ENCODE data around the gene REPS2. TPM values are rescaled to one million over a fixed set of nuclear protein-coding genes. Genes with fewer than 3 reads are reported as not detected.
"Not testable (repeated sequence)": the region's sequence is repeated elsewhere in the genome, so short reads cannot be mapped to it uniquely, and the experiment has no call there.

REPS2 gene
- 0.36 TPM in 1 of 2 replicates, not detected in the other for total RNA-seq

DNA sequence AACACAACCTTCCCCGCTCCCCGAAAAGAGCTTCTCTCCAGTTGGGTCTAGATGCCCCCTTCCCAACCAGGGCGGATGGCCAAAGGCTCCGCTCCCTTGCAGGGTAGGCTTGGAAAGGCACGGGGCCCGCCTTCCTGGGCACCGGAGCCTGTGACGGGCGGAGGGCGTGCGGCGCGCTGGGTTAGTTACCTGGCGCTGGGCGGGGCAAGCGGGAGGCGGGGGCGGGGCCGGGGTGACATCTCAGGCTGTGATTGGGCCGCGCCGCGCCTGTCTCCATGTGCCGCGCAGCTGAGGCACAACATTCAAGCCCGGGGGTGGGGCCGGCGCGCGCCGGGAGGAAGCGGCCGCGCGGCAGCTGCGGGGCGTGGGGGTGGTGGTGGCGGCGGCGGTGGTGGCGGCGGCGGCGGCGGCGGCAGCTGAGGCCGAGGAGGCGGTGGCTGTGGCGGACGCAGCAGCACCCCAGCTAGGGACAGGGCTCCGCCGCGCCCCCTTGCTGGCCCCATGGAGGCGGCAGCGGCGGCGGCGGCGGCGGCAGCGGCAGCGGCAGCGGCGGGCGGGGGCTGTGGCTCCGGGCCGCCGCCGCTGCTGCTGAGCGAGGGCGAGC, at the start of gene REPS2:
Gene REPS2 (plus strand): TSS at position 298 of the 604 bp plus-strand sequence. CDS start 204 bp downstream, at position 502.
- intact Hi-C loops (cut with micrococcal nuclease) = loop anchor here (5.0 kb wide), 1 partner anchor 54 kb away; no protein-coding TSS in a partner anchor

DNA sequence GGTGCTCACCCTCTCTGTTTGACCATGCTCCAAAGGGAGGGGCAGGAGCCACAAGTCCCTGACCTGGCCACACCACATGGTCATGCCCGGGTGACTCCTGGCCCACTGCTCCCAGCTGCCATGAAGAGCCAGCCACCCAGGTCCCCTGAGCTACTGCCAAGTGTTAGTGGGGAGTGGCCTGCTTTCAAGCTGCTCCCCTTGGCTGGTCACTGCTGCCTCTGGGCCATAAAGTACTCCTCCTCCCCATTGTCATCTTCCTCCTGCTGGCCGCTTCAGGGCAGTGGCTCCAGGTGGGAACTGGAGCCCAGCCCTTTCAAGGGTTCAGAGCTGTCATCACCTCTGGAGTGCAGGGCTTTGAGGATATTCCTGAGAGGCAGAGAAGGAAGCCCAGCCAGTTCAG, 49.0 kb upstream of the REPS2 start:
- intact Hi-C loops (cut with micrococcal nuclease) = no loop called here

GRCh38 chrX:16903274-16904022, 43.0 kb upstream of the REPS2 start:
- intact Hi-C loops (cut with micrococcal nuclease) = no loop called here

DNA sequence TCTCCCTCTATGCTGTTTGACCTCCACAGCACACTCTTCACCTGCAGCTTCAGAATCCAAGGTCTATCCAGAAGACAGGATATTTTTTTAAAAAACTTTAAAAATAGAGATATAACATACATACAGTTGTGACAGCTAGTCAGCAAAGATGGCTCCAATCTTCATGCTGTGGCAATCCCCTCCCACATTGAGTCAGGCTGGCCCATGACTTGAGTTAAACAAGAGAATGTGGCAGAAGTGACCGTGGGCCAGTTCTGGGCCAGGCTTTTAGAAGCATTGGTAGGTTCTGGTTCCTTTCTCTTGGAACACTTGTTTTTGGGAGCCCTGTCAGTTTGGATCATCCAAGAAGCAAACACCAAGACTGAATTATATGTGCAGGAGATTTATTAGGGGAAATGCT, 36.1 kb upstream of the REPS2 start:
- intact Hi-C loops (cut with micrococcal nuclease) = no loop called here

DNA sequence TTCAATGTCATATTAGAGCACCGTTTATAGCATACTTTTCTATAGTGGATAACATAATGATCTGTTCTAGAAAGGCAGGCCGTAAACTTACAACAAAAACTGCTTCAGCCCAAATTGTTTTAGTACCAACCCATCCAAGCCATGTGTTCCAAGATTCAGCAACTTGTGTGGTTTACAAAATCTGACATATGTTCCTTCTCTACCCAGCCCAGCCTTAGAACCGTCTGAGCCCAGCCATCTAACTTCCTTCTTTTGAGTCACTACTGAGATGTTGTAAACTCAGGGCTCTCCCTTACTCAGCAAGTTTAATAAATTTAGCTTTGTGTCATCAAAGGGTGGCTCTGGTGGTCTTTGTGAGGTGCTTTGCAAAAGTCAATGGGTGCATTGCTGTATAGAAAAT, 32.4 kb upstream of the REPS2 start:
- intact Hi-C loops (cut with micrococcal nuclease) = no loop called here

DNA sequence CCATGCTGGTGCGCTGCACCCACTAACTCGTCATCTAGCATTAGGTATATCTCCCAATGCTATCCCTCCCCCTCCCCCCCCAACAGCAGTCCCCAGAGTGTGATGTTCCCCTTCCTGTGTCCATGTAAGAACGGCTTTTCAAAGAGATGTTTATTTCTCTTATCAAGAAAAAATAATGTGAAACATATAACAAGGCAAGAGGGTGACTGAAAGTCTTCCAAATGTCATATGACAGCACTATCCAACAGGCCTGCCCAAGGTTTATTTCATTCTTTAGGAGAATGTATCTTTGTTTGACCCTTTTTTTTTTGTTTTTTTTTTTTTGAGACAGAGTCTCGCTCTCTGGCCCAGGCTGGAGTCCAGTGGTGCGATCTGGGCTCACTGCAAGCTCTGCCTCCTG, 29.9 kb upstream of the REPS2 start:
- intact Hi-C loops (cut with micrococcal nuclease) = no loop called here

DNA sequence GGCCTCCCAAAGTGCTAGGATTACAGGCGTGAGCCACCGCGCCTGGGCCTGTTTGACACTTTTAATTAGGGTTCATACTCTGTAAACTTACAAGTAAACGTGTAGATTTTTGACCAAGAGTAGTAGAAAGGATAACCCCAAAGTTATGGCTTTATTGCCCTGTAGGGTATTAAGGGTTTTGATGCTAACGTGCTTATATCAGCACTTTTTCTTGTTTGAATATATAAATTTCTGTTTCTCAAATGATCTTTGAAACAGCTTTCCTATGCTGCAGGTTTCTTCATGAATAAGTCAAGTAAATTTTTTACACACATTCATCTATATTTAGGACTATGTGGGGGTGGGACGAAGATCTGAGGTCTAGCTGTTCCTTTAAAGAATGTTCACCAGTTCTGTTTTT, 29.3 kb upstream of the REPS2 start:
- intact Hi-C loops (cut with micrococcal nuclease) = no loop called here

DNA sequence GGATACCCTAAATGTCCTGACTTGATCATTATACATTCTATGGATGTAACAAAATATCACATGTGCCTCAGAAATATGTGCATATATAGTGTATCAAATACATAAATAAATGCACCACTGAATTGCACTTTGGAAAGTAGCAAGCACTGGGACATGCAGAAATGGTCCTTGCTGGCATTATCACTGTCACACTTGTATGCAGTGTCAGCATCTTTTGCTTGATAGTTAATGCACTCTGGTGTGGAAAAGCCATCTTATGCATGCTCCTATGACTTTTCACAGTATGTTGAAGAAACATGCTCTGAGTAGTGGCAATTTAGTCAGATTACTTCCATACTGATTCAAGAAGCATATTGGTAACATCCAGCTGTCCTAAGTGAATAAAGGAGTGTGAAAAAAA, 27.5 kb upstream of the REPS2 start:
- intact Hi-C loops (cut with micrococcal nuclease) = no loop called here

GRCh38 chrX:16920075-16920474, 26.4 kb upstream of the REPS2 start:
- intact Hi-C loops (cut with micrococcal nuclease) = no loop called here

DNA sequence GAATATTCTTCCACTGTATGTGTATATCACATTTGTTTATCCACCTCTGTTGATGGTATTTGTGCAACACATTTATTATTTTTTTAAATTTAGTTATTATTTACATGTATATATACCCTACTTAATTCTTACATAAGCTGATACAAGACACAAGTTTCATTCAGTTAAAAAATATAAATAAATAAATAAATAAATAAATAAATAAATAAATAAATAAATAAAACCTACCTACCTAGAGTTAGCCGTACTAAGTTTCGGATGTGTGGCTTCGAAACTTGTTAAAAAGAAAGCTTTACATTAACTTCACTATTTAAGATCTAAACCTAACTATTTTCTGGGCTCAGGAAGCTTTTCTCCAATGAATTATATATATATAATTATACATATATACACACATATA, 23.3 kb upstream of the REPS2 start:
- intact Hi-C loops (cut with micrococcal nuclease) = no loop called here

DNA sequence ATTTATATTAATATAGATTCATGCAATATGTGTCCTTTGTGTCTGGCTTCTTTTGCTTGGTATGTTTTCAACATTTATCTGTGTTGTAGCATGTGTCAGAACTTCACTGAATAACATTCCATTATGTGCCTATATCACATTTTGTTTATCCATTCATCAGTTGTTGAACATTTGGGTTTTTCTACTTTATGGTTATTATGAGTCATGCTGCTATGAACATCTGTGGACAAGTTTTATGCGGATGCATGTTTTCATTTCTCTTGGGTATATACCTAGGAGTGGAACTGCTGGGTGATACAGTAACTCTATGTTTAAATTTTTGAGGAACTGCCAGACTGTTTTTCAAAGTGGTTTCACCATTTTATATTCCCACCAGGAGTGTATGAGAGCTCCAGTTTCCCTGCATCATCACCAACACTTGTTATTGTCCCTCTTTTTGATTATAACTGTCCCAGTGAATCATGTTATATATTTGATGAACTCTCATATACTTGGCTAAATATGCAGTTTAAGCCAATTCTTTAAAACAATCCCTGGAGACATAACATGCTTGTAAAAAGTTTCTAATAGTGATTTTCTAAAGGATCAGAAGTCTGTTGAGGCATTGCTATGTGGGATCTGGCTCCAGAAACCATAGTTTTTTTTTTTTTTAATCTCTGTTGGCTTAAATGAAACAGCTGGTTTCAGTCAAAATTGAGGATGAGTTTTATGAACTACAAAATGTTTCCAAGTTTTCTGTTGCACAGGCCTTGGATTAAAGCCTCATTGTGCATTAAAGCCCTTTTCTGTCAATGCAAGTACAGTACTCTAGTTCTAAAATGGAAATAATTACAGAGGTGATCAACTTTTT, 21.6 kb upstream of the REPS2 start:
- intact Hi-C loops (cut with micrococcal nuclease) = no loop called here

- intact Hi-C loops (cut with micrococcal nuclease) = no loop called here
These were observed 16.1 kb upstream of the REPS2 start for GRCh38 chrX:16930392-16930791.

DNA sequence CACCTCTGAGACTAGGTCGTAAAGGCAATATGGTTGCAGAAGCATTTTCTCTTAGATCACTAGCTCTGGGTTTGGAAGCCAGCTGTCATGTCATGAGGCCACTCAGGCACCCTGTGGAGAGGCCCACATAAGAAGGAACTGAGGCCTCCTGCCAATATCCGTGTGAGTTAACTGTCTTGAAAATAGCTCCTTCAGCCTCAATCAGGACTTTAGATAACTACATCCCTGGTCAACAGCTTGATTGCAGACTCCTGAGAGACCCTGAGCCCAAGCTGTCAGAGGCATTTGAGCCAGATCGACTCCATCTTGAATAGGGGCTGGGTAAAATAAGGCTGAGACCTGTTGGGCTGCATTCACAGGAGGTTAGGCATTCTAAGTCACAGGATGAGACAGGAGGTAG, 15.1 kb upstream of the REPS2 start:
- intact Hi-C loops (cut with micrococcal nuclease) = no loop called here

DNA sequence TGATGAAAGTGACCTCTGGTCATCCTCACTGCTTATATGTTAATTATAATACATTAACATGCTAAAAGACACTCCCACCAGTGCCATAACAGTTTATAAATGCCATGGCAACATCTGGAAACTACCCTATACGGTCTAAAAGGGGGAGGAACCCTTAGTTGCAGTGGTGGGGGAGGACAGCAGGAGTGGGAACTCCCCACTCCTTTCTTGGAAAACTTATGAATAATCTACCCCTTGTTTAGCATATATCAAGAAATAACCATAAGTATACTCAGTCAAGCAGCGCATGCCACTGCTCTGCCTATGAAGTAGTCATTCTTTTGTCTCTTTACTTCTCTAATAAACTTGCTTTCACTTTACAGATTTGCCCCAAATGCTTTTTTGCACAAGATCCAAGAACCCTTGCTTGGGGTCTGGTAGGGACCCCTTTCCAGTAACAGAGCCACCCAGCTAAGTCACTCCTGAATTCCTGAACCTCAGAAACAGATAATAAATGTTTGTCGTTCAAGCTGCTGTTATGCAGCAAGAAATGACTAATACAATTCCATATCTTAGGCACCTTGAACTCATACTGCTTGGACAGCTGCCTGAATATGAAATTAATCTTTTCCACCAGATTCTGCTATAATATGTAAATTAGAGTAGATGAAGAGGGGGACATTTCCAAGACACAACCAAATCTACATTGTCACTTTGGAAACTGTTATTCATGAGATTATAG, 14.4 kb upstream of the REPS2 start:
- intact Hi-C loops (cut with micrococcal nuclease) = no loop called here

DNA sequence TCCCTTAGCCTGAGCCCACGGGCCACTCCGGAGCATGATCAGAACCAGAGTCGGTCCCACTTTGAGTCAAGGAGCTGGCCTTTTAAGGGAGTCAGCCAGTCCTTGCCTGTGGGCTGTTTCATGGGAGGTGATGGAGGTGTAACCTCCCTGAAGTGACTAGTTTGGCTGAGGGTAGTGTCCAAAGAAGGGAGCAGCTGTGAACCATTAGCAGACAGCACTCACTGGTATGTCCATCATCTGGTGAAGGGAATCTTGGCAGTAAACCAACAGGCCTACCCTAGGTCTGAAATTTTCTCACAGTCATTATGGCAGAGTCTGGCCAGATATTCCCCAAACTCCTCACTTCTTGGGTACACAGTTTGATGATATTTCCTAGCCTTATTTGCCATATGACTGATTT, 12.3 kb upstream of the REPS2 start:
- intact Hi-C loops (cut with micrococcal nuclease) = no loop called here

DNA sequence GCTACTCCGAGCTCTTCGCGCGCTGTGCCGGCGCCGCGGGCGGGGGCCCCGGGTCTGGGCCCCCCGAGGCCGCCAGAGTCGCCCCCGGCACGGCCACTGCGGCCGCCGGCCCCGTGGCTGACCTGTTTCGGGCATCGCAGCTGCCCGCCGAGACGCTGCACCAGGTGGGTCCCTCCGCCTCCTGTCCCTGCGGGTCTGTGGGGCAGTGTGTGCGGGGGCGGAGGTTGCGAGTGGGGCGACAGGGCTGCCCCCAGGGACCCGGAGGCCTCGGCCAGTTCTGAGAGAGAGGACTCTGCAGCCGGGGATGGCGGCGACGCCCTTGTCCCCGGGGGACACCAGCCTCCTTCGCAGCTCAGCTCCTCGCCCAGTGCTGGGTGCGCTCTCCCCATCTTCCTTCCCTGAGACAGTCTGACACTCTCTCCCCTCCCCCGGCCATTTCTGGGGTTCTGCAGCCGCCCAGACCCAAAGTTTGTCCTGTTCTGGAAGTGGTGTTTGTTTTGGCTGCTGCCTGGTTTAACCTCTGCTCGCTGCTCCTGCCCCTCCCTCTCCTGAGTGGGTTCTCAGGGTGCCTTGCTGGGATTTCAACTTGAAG, 609 bp downstream of the REPS2 start:
- intact Hi-C loops (cut with micrococcal nuclease) = loop anchor here (5.0 kb wide), 1 partner anchor 55 kb away; no protein-coding TSS in a partner anchor

DNA sequence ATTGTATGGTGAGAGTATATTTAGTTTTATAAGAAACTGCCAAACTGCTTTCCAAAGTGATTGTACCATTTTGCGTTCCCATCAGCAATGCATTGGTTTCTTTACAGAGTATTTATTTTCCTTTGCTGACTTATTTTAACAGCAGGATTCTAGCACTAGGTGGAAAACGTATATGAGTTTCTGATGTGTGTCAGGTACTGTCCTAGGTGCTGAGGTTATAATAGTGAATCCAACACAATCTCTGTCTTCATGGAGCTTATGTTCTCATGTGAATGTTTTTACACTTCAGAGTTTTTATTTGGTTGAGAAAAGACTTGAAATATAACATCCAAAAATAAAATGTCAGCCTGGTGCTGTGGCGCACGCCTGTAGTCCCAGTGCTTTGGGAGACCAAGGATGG, 4.0 kb downstream of the REPS2 start:
- intact Hi-C loops (cut with micrococcal nuclease) = no loop called here

DNA sequence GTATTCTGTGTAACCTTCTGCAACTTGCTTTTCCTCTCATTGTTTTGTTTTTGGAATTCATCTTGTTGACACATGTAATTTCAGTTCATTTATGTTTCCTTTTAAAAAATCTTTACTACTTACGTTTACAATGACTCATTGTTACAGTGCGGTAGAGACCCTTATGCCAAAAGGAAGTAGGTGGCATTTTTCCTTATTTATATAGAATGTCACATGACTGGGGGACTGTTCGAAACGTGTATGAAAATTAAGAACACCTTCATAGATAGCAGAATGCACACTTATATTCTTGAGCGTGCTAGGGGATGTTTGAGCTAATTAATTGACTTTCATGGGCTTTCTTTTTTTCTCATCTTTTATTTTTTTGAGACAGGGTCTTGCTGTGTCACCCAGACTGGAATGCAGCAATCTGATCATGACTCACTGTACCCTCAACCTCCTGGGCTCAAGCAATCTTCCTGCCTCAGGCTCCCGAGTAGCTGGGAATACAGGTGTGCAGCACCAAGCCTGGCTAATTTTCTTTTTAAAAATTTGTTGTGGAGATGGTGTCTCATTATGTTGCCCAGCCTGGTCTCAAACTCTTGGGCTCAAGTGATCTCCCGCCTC, 7.3 kb downstream of the REPS2 start:
- intact Hi-C loops (cut with micrococcal nuclease) = no loop called here

DNA sequence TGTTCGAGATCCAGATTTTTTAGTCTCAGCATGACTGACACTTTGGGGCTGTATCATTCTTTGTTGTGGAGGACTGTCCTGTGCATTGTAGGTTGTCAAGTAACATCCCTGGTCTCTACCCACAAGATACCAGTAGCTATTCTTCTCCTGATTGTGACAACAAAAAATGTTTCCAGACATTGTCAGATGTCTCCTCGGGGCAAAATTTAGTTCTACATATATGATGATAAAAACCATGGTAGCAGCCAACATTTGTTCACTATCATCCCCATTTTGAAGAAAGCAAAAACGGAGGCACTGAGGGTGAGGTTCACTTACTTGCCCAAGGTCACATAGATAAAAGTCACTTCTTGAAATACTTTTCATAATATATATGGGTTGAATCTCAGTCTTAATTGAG, 11.3 kb downstream of the REPS2 start:
- intact Hi-C loops (cut with micrococcal nuclease) = no loop called here

GRCh38 chrX:16958356-16958755, 11.9 kb downstream of the REPS2 start:
- intact Hi-C loops (cut with micrococcal nuclease) = no loop called here

DNA sequence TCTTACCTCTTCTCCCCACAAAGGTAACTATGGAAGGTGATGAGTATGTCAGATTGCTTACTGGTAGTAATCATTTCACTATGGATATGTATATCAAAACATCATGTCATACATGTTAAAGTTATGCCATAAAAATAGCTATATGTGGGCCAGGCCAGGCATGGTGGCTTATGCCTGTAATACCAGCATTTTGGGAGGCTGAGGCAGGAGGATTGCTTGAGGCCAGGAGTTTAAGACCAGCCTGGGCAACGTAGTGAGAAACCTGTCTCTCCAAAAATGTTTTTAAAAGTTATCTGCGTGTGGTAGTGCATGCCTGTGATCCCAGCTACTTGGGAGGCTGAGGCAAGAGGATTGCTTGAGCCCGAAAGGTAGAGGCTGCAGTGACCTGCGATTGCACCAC, 16.2 kb downstream of the REPS2 start:
- intact Hi-C loops (cut with micrococcal nuclease) = not testable (repeated sequence)

Measured in T-helper 2 cell treated with Interferon-gamma antibody and Interleukin-4, amounts not matched to agents 100 ng/mL and 5 ng/mL, for 36 hours (primary cell).